Measurements from ENCODE around the gene ITPRIPL2. TPM values are rescaled to one million over a fixed set of nuclear protein-coding genes. Genes with fewer than 3 reads are reported as not detected.

The ITPRIPL2 gene
- 44.4 and 48.0 TPM in 2 replicates for total RNA-seq

DNA sequence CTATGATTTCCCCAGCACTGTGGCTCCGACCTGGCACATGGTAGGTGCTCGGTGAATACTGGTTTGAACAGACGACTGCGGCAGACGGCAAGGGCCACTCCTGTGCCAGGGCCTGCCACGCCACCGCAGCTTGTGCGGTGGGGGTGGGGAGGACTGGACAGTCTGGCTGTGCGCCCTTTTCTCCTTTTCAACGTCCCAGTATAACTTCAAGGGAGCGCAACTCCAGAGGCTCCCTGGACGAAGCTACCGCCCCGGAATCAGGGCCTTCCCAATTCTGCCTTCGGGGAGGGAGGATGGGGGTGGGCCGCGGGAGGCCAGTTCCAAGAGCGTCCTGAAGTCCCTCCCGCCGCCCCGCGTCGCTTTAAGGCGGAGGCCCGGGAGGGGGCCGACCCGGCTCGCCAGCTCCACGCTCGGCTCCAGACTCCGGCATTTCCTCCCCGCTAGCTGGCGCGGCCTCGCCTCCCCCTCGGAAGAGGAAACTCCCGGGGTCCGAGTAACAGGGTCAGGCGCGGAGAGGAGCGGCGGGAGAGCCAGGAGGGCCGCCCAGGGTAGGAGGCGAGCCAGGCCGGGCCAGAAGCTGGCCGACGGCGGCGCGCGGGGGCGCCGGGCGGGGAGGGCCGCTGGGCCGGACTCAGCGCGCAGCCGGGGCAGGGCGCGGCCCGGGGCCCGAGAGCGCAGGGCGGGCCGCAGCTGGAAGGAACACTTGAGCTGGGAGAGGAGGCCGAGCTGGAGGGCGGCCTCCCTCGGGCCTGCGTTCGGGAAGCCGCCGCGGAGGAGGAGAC lies at the start of gene ITPRIPL2:
Gene ITPRIPL2 (plus strand): TSS at position 388 of the 782 bp plus-strand sequence. CDS start 498 bp downstream, outside the sequence.
- peak within 1 kb of the TSS; percentile 88 for H3K27ac Mint-ChIP-seq
- peak; percentile 43 for DNase-seq (ENCODE audit: low spot score)
- H3K27me3 Mint-ChIP-seq (ENCODE audit: low read depth), result no peaks in the 10 kb centered on the region
- peaks cover 32% of the 10 kb centered on the region for H3K36me3 Mint-ChIP-seq (ENCODE audit: low read depth)
- no peaks in the 10 kb centered on the region for H3K9me3 Mint-ChIP-seq
- peak within 1 kb of the TSS; percentile 83 for H3K4me3 Mint-ChIP-seq (ENCODE audit: low read depth)
- H3K4me1 Mint-ChIP-seq (ENCODE audit: low read depth), result peaks cover 39% of the 10 kb centered on the region
- intact Hi-C loops (cut with micrococcal nuclease), result loop anchor here (10.0 kb wide), 1 partner anchor 189 kb away; the partner anchor contains the start of gene SMG1

DNA sequence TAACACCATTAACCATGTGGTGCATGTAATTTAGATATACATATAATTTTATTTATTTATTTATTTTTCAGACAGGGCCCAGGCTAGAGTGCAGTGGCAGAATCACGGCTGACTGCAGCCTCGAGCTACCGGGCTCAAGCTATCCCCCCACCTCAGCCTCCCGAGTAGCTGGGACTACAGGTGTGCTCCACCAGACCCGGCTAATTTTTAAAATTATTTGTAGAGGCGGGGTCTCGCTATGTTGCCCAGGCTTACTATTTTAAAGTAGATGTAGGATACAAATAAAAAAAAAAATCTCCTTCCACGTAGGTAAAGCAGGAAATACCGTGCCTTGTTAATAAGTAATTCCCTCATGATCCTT lies 46.8 kb upstream of the ITPRIPL2 start:
- DNase-seq (ENCODE audit: low spot score), result no peak
- Mint-ChIP-seq H3K9me3 (no peaks in the 10 kb centered on the region), H3K4me3 (ENCODE audit: low read depth) (peak overlapping the region; percentile 88), H3K4me1 (ENCODE audit: low read depth) (peaks cover 5% of the 10 kb centered on the region), H3K36me3 (ENCODE audit: low read depth) (peaks cover 3% of the 10 kb centered on the region), H3K27me3 (ENCODE audit: low read depth) (no peaks in the 10 kb centered on the region), H3K27ac (peak overlapping the region; percentile 88)
- intact Hi-C loops (cut with micrococcal nuclease), result loop anchor here (1.0 to 5.0 kb wide), 5 partner anchors 50 to 488 kb away; partner anchors contain the start of genes ARL6IP1, GDE1, SMG1 and VPS35L

GRCh38 chr16:19067349-19068236 lies 46.2 kb upstream of the ITPRIPL2 start, which contains the start of gene COQ7:
Gene COQ7, plus strand, starts transcription at chr16:19067614. Its CDS starts 51 bp downstream, at chr16:19067665.
- Mint-ChIP-seq H3K27me3 (ENCODE audit: low read depth) (no peaks in the 10 kb centered on the region), H3K4me3 (ENCODE audit: low read depth) (peak within 1 kb of the TSS; percentile 88), H3K27ac (peak within 1 kb of the TSS; percentile 88), H3K9me3 (no peaks in the 10 kb centered on the region), H3K36me3 (ENCODE audit: low read depth) (peaks cover 9% of the 10 kb centered on the region), H3K4me1 (ENCODE audit: low read depth) (peaks cover 5% of the 10 kb centered on the region)
- intact Hi-C loops (cut with micrococcal nuclease), result loop anchor here (1.0 to 5.0 kb wide), 5 partner anchors 50 to 488 kb away; partner anchors contain the start of genes ARL6IP1, GDE1, SMG1 and VPS35L
- peak; percentile 98 for DNase-seq (ENCODE audit: low spot score)

GRCh38 chr16:19068237-19068815 lies 45.4 kb upstream of the ITPRIPL2 start:
- intact Hi-C loops (cut with micrococcal nuclease), result loop anchor here (5.0 kb wide), 2 partner anchors 49 to 266 kb away; partner anchors contain the start of gene ARL6IP1
- Mint-ChIP-seq H3K9me3 (no peaks in the 10 kb centered on the region), H3K4me1 (ENCODE audit: low read depth) (peaks cover 5% of the 10 kb centered on the region), H3K4me3 (ENCODE audit: low read depth) (peak overlapping the region; percentile 88), H3K27me3 (ENCODE audit: low read depth) (no peaks in the 10 kb centered on the region), H3K27ac (peak overlapping the region; percentile 88), H3K36me3 (ENCODE audit: low read depth) (peaks cover 10% of the 10 kb centered on the region)
- no peak for DNase-seq (ENCODE audit: low spot score)

- Mint-ChIP-seq H3K4me1 (ENCODE audit: low read depth) (peaks cover 2% of the 10 kb centered on the region), H3K27ac (no peak overlapping the region), H3K9me3 (no peaks in the 10 kb centered on the region), H3K4me3 (ENCODE audit: low read depth) (no peak overlapping the region), H3K36me3 (ENCODE audit: low read depth) (peaks cover 18% of the 10 kb centered on the region), H3K27me3 (ENCODE audit: low read depth) (no peaks in the 10 kb centered on the region)
- intact Hi-C loops (cut with micrococcal nuclease), result no loop called here
- DNase-seq (ENCODE audit: low spot score), result peak; percentile 44
Measured at GRCh38 chr16:19071811-19072777, 41.7 kb upstream of the ITPRIPL2 start.

- intact Hi-C loops (cut with micrococcal nuclease), result no loop called here
- Mint-ChIP-seq H3K27ac (no peak overlapping the region), H3K4me1 (ENCODE audit: low read depth) (no peaks in the 10 kb centered on the region), H3K36me3 (ENCODE audit: low read depth) (peaks cover 18% of the 10 kb centered on the region), H3K9me3 (no peaks in the 10 kb centered on the region), H3K27me3 (ENCODE audit: low read depth) (no peaks in the 10 kb centered on the region), H3K4me3 (ENCODE audit: low read depth) (no peak overlapping the region)
- DNase-seq (ENCODE audit: low spot score), result no peak
Measured at GRCh38 chr16:19073344-19073743, 40.4 kb upstream of the ITPRIPL2 start.

- Mint-ChIP-seq H3K27me3 (ENCODE audit: low read depth) (no peaks in the 10 kb centered on the region), H3K27ac (no peak overlapping the region), H3K9me3 (no peaks in the 10 kb centered on the region), H3K4me3 (ENCODE audit: low read depth) (no peak overlapping the region), H3K4me1 (ENCODE audit: low read depth) (no peaks in the 10 kb centered on the region), H3K36me3 (ENCODE audit: low read depth) (peaks cover 22% of the 10 kb centered on the region)
- intact Hi-C loops (cut with micrococcal nuclease), result no loop called here
- no peak for DNase-seq (ENCODE audit: low spot score)
Measured at GRCh38 chr16:19073863-19074262, 39.9 kb upstream of the ITPRIPL2 start.

DNA sequence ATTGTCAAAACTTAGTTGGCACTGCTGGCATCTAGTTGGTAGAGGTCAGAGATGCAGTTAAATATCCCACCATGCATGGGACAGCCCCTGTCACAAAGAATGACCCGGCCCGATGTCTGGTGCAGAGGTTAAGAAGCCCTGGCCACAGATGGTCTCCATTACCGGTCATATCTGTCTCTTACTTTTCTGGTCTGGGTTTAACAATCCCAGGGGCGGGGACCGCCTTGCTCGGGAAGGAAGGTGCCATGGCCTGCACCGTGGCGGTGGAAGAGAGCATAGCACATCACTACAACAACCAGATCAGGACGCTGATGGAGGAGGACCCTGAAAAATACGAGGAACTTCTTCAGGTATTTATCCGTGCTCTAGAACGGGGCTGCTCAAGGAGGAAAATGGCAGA lies 38.3 kb upstream of the ITPRIPL2 start:
- Mint-ChIP-seq H3K27ac (no peak overlapping the region), H3K27me3 (ENCODE audit: low read depth) (no peaks in the 10 kb centered on the region), H3K9me3 (no peaks in the 10 kb centered on the region), H3K4me1 (ENCODE audit: low read depth) (no peaks in the 10 kb centered on the region), H3K4me3 (ENCODE audit: low read depth) (no peak overlapping the region), H3K36me3 (ENCODE audit: low read depth) (peaks cover 32% of the 10 kb centered on the region)
- intact Hi-C loops (cut with micrococcal nuclease), result no loop called here
- DNase-seq (ENCODE audit: low spot score), result no peak

DNA sequence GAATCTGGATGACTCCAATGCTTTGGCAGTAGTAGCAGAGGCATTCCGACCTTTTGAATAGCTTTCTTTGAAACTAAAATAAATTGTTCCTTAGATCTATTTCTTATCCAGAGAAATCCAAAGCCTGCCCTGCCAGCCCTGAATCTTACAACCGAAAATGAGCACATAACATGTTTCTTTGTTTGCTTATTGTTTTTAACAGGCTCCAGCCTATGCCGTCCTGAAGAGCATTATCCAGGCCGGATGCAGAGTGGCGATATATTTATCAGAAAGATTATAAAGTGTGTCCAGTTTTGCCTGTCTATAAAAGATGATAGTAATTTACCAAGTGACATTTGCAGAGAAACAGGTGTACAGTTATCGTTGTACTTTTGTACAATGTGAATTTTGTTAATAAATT lies 35.9 kb upstream of the ITPRIPL2 start:
- Mint-ChIP-seq H3K9me3 (no peaks in the 10 kb centered on the region), H3K4me1 (ENCODE audit: low read depth) (no peaks in the 10 kb centered on the region), H3K4me3 (ENCODE audit: low read depth) (no peak overlapping the region), H3K36me3 (ENCODE audit: low read depth) (peaks cover 37% of the 10 kb centered on the region), H3K27me3 (ENCODE audit: low read depth) (no peaks in the 10 kb centered on the region), H3K27ac (no peak overlapping the region)
- DNase-seq (ENCODE audit: low spot score), result no peak
- intact Hi-C loops (cut with micrococcal nuclease), result no loop called here

GRCh38 chr16:19083670-19084069 lies 30.1 kb upstream of the ITPRIPL2 start:
- H3K27ac Mint-ChIP-seq, result no peak overlapping the region
- H3K4me1 Mint-ChIP-seq (ENCODE audit: low read depth), result peaks cover 6% of the 10 kb centered on the region
- H3K27me3 Mint-ChIP-seq (ENCODE audit: low read depth), result peaks cover 12% of the 10 kb centered on the region

GRCh38 chr16:19084139-19084538 lies 29.6 kb upstream of the ITPRIPL2 start:
- no peak for DNase-seq (ENCODE audit: low spot score)
- Mint-ChIP-seq H3K4me1 (ENCODE audit: low read depth) (peaks cover 6% of the 10 kb centered on the region), H3K27me3 (ENCODE audit: low read depth) (peaks cover 12% of the 10 kb centered on the region), H3K4me3 (ENCODE audit: low read depth) (no peak overlapping the region), H3K9me3 (no peaks in the 10 kb centered on the region), H3K36me3 (ENCODE audit: low read depth) (peaks cover 23% of the 10 kb centered on the region), H3K27ac (no peak overlapping the region)
- intact Hi-C loops (cut with micrococcal nuclease), result no loop called here

More at GRCh38 chr16:19083670-19084069, 30.1 kb upstream of the ITPRIPL2 start:
- Mint-ChIP-seq H3K9me3 (no peaks in the 10 kb centered on the region), H3K36me3 (ENCODE audit: low read depth) (peaks cover 27% of the 10 kb centered on the region), H3K4me3 (ENCODE audit: low read depth) (no peak overlapping the region)
- intact Hi-C loops (cut with micrococcal nuclease), result no loop called here
- DNase-seq (ENCODE audit: low spot score), result no peak
